Activated CD8-positive, alpha-beta memory T cell treated with anti-CD3 and anti-CD28 coated beads, Interleukin-2, amount 50 U/mL, for 48 hours (primary cell): Measurements from ENCODE around the gene GRID2IP.

ENCODE experiments used
- DNase-seq: peaks from one replicate; pipeline ENCODE4 v3.0.0-alpha.2; 2020

The GRID2IP gene

GRCh38 chr7:6516387-6516983, 34.8 kb downstream of the GRID2IP start:
- peak; percentile 83 for DNase-seq

- DNase-seq = no peak
Observed at GRCh38 chr7:6513541-6513940, 37.7 kb downstream of the GRID2IP start.

GRCh38 chr7:6512892-6513291, 38.4 kb downstream of the GRID2IP start:
- no peak for DNase-seq

GRCh38 chr7:6510476-6511133, 40.7 kb downstream of the GRID2IP start:
- no peak for DNase-seq

DNA sequence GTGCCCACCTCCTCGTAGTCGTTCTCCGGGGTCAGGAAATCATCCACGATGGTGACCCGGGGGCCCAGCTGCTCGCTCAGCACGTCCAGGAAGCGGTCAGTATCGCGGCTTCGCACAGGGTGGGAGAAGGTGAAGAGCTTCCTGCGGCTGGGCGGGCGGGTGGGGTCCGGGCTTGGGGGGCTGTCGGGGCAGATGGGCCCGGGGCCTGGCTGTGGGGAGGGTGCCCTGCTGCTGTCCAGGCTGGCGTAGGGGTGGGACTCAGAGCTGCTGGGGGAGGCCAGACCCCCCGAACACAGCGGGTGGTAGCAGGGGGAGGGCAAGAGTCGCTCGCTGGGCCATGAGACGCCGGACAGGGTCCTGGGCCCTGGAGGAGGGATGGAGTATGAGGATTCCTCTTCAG, 42.3 kb downstream of the GRID2IP start:
- DNase-seq = no peak

GRCh38 chr7:6508539-6508938, 42.7 kb downstream of the GRID2IP start:
- DNase-seq = no peak

- DNase-seq = no peak
Observed at GRCh38 chr7:6507906-6508305, 43.4 kb downstream of the GRID2IP start.

DNA sequence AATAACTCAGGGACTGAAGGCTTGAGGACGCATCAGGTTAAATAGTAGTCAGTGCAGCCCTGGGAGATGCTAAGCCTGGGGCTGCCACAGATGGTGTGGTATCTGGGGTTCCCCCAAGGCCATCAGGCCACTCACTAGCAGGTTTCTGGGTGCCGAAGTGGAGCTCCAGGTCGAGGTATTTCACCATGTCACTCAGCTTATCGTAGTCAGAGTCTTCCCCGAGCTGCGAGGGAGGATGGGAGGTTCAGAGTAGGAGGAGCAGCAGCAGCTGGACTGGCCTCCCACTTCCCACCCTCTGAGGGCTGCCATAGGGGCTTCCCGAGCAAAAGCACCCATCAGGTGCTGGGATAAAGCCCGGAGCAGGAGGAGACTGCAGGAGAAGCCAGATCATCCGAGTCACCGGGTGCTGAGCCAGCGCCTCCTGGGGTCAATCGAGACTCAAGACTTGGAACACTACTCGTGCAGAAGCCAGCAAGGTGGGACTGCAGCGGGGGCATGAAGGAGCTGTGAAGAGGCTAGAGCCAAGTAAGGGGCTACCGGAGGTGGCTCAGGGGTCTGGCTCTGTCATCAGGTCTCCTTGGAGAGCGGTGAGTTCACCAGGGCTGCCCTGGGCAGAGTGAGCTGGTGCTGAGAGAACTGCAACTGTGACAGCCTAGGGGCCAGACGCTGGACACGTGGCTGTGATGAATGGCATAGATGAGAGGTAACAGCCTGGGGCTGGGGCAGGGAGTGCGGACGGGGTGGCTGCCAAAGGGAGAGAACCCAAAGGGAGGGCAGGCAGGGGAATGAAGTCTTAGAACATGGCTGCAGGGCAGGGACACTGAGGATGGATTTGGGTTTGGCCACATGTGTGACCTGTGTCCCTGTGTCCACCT, 45.3 kb downstream of the GRID2IP start:
- DNase-seq = no peak

GRCh38 chr7:6504996-6505395, 46.3 kb downstream of the GRID2IP start:
- no peak for DNase-seq

- no peak for DNase-seq
Observed at GRCh38 chr7:6502886-6503285, 48.4 kb downstream of the GRID2IP start.

GRCh38 chr7:6501586-6502564, 49.4 kb downstream of the GRID2IP start:
- DNase-seq = no peak

DNA sequence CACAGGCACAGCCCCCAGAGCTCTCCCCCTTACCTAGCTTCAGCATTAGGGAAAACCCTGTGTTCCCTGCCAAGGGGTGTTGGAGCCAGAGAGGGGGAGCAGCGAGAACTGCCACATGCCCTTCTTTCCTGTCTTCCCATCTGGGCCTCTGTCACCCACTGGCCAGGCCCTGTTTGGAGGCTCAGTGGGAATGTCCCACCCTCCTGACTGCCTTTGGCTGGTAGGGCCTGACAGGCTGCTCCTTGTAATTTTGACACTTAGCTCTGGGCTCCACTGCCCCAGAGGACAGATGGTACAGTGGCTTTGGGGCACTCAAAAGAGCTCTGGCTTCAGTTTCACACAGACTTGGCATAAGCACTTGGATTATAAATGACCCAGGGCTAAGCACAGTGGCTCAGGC, 50.6 kb downstream of the GRID2IP start:
- no peak for DNase-seq

DNA sequence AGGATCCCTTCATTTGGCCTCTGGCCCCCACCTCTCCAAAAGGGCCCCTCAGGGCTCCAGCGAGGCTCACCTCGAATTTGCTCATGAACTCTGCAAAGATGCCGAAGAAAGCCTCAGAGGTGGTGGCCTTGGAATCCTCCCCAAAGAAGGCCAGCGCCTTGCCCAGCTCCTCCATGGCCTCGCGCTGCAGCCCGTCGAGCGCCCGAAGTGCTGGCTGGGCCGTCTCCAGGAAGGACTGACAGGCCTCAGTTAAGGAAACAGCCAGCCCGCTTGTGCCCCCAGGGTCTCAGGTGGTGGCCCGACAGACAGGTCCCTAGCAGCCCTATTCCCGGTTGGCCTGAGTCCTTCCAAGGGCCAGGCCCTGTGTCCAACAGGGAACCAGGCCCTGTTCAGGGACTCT, 53.3 kb downstream of the GRID2IP start:
- no peak for DNase-seq

DNA sequence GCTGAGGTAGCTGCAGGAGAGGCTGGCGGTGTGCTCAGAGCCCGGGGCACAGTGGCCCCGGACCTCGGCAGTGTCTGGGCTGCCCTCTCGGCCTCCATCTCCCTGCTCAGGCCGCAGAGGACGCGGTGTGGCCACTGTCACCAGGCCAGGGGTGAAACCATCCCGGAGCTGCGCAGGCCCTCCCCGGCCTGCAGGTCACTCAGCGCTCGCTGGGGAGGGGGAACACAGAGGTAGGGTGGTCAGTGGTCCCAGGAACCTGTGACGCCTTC, 53.7 kb downstream of the GRID2IP start:
- no peak for DNase-seq

DNA sequence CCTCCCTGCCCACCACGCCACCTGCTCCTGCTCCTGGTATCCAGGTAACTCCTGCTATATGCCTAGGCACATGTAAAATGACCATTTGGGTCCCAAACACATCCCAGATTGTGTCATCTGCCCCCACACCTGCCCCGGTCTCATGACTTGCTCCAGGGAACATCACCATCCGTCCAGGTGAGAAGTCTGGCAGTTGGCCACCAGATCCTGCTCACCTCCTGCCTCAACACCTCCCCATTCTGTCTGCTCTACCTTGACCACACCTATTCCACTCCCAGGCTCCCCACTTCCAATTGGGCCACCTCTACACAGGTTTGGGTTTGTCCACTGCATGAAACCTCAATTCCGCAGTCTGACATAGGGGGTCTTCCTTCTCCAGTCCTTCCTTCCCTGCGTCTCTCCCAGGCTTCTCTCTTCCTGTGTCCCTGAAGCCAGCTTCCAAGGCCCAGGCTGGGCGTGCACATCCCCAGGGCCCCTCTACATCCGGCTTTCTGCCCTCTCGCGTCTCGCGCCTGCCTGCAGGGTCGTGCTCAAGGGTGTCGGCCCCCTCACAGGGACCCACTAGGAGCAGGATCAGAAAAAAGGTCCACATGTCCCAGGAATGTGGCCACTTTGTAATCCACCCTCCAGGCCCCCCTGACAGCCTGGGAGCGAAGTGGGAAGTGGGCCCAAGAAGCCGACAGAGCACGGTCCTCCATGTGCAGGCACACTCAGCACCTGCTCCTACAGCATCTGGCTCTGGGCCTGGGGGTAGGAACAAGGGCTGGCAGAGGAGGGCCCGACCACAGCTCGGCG, 54.2 kb downstream of the GRID2IP start:
- DNase-seq = no peak

DNA sequence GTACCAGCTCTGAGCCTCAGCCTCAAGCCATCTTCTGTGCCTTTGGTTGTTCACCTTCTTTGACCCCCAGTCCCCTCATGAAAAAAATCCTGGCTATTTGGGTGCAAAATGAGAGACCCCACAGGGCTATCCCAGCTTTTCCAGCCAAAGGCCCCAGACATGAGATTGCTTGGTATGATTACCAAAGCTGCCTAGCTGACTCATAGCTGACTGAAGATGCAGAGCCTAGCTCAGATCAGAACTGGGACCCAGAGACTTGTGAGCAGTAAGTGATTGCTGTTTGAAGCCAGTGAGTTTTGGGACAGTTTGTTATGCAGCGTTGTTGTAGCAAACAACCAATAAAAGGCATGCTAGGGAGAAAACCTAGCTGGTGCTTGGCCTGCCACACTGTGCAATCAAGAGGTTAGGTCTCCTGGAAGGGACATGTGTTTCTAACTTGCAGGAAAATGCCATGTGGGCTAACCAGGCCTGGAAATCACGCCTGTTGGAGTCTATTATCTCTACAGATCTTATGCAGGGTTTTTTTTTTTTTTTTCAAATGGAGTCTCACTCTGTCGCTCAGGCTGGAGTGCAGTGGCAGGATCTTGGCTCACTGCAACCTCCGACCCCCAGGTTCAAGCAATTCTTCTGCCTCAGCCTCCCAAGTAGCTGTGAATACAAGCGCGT, 55.5 kb downstream of the GRID2IP start:
- no peak for DNase-seq

GRCh38 chr7:6494365-6494764, 56.9 kb downstream of the GRID2IP start:
- no peak for DNase-seq

- no peak for DNase-seq
Observed at GRCh38 chr7:6491194-6491593, 60.1 kb downstream of the GRID2IP start.

GRCh38 chr7:6489612-6490011, 61.6 kb downstream of the GRID2IP start:
- no peak for DNase-seq

DNA sequence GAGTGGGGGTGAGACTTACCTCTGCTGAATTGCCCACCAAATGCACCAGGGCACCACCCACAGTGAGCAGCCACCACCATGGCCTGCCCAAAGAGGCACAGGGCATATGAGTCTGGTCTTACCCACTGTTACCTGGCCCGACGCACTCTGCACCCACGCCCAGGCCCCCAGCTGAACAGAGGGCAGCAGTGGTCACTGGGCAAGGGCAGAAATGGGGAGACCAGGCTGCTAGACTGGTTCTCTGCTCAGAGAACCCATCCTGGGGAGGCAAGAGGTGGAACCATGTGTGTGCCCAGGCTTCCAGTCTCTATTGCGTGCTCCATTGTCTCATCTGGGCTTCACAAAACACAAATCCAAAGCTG, 64.1 kb downstream of the GRID2IP start:
- no peak for DNase-seq

GRCh38 chr7:6486438-6487183, 64.7 kb downstream of the GRID2IP start:
- DNase-seq = no peak
